ENCODE data around the gene KIF2A. TPM values are rescaled to one million over a fixed set of nuclear protein-coding genes. Genes with fewer than 3 reads are reported as not detected.

Gene KIF2A
- total and polyA plus RNA-seq, 2 of the 13 experiments (the other 11 are each of a cell fraction or from before 2014, with no cell fraction given): 8.5 to 19.2 TPM

GRCh38 chr5:62305715-62306322 is at the start of gene KIF2A (continued):
- TF ChIP-seq, protein P1, sequence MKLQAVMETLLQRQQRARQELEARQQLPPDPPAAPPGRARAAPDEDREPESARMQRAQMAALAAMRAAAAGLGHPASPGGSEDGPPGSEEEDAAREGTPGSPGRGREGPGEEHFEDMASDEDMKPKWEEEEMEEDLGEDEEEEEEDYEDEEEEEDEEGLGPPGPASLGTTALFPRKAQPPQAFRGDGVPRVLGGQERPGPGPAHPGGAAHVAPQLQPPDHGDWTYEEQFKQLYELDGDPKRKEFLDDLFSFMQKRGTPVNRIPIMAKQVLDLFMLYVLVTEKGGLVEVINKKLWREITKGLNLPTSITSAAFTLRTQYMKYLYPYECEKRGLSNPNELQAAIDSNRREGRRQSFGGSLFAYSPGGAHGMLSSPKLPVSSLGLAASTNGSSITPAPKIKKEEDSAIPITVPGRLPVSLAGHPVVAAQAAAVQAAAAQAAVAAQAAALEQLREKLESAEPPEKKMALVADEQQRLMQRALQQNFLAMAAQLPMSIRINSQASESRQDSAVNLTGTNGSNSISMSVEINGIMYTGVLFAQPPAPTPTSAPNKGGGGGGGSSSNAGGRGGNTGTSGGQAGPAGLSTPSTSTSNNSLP (IDR thresholded peaks at IDR 0.05; ENCODE audit: low read depth, low read length): no peak
- 0 out of 2 replicates have a peak, but pooled peaks have one; percentile 57 for TF ChIP-seq ZNF639 (CRISPR knock-in tag; conservative IDR thresholded peaks at IDR 0.05)
- TF ChIP-seq SRY (CRISPR knock-in tag; IDR thresholded peaks at IDR 0.05): peak; percentile 72; the same call in 1 of the 2 replicates
- no peak for TF ChIP-seq EHMT2 (IDR thresholded peaks at IDR 0.05; ENCODE audit: borderline replicate concordance, low read depth, low read length)
- no peak for TF ChIP-seq ZNF83 (CRISPR knock-in tag; IDR thresholded peaks at IDR 0.05; ENCODE audit: borderline replicate concordance)
- no peak; the same call in 1 of the 2 replicates for TF ChIP-seq GLI4 (CRISPR knock-in tag; IDR thresholded peaks at IDR 0.05; ENCODE audit: borderline replicate concordance)
- TF ChIP-seq ATF7 (IDR thresholded peaks at IDR 0.05): no peak
- TF ChIP-seq ATF7 (CRISPR knock-in tag; IDR thresholded peaks at IDR 0.05): no peak
- no peak for TF ChIP-seq HDAC6 (IDR thresholded peaks at IDR 0.05; ENCODE audit: low read depth, low read length)
- peak; percentile 80; the same call in 1 of the 2 replicates for TF ChIP-seq ZC3H13 (CRISPR knock-in tag; IDR thresholded peaks at IDR 0.05)
- no peak for TF ChIP-seq ZNF549 (CRISPR knock-in tag; IDR thresholded peaks at IDR 0.05)
- TF ChIP-seq ZMAT3 (CRISPR knock-in tag; conservative IDR thresholded peaks at IDR 0.05): 0 out of 2 replicates have a peak, but pooled peaks have one; percentile 53
- peak; percentile 61 for TF ChIP-seq IKZF4 (CRISPR knock-in tag; IDR thresholded peaks at IDR 0.05; ENCODE audit: borderline replicate concordance, low read depth, not compliant biosample characterization)
- 0 out of 2 replicates have a peak, but pooled peaks have one; percentile 63 for TF ChIP-seq ZMYM2 (CRISPR knock-in tag; IDR thresholded peaks at IDR 0.05)
- TF ChIP-seq ZNF33A (CRISPR knock-in tag; IDR thresholded peaks at IDR 0.05; ENCODE audit: borderline replicate concordance): no peak
- TF ChIP-seq FOSL2 (CRISPR knock-in tag; IDR thresholded peaks at IDR 0.05): peak; percentile 15; the same call in 1 of the 2 replicates
- TF ChIP-seq ZNF557 (CRISPR knock-in tag; IDR thresholded peaks at IDR 0.05): no peak
- TF ChIP-seq, protein P2, sequence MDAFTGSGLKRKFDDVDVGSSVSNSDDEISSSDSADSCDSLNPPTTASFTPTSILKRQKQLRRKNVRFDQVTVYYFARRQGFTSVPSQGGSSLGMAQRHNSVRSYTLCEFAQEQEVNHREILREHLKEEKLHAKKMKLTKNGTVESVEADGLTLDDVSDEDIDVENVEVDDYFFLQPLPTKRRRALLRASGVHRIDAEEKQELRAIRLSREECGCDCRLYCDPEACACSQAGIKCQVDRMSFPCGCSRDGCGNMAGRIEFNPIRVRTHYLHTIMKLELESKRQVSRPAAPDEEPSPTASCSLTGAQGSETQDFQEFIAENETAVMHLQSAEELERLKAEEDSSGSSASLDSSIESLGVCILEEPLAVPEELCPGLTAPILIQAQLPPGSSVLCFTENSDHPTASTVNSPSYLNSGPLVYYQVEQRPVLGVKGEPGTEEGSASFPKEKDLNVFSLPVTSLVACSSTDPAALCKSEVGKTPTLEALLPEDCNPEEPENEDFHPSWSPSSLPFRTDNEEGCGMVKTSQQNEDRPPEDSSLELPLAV (CRISPR knock-in tag; conservative IDR thresholded peaks at IDR 0.05; ENCODE audit: low read depth): no peak; the same call in 1 of the 2 replicates
- TF ChIP-seq ZNF260 (CRISPR knock-in tag; IDR thresholded peaks at IDR 0.05; ENCODE audit: borderline replicate concordance, low read depth): no peak
- no peak for TF ChIP-seq TCF12 (IDR thresholded peaks at IDR 0.05)
- TF ChIP-seq TCF12 (CRISPR knock-in tag; IDR thresholded peaks at IDR 0.05): no peak
- no peak for TF ChIP-seq TCF7L2 (IDR thresholded peaks at IDR 0.05; ENCODE audit: low read depth, low read length)
- TF ChIP-seq ZNF589 (CRISPR knock-in tag; conservative IDR thresholded peaks at IDR 0.05): no peak
- TF ChIP-seq CCAR2 (optimal IDR thresholded peaks at IDR 0.05; ENCODE audit: low read depth, low read length): no peak
- TF ChIP-seq NFYB (CRISPR knock-in tag; IDR thresholded peaks at IDR 0.05): peak; percentile 41; the same call in 1 of the 2 replicates
- no peak for TF ChIP-seq TBL1XR1 (IDR thresholded peaks at IDR 0.05; ENCODE audit: borderline replicate concordance, low read length, partially characterized antibody)
- no peak for TF ChIP-seq MAFF (IDR thresholded peaks at IDR 0.05; ENCODE audit: low read depth, low read length)
- TF ChIP-seq TBX2 (CRISPR knock-in tag; IDR thresholded peaks at IDR 0.05; ENCODE audit: borderline replicate concordance): peak; percentile 50
